GM23338 (cell line): Measurements from ENCODE around the gene CACNA1C. TPM values are rescaled to one million over a fixed set of nuclear protein-coding genes. Genes with fewer than 3 reads are reported as not detected.

Experiments
- ATAC-seq: fragments of 200-7000 bp; cut with Tn5 transposase; 3 replicates; pipeline ENCODE4 v1.9.1; 2020
- DNase-seq: peaks from one replicate; pipeline ENCODE4 v3.0.0-alpha.2; 2015; ENCODE audit warnings: low spot score
- H2AFZ ChIP-seq: fragments of 200-600 bp; sonication (generic); 2 replicates; pipeline ENCODE4 v1.8.0; 2016; ENCODE audit warnings: antibody characterized with exemption, mild to moderate bottlenecking, moderate library complexity
- H3F3A ChIP-seq: fragments of 200-600 bp; sonication (generic); replicated peaks from 2 replicates; pipeline ENCODE4 v1.8.0; 2017; ENCODE audit warnings: antibody characterized with exemption, mixed run types, low read depth
- H3K27ac ChIP-seq: fragments of 200-600 bp; sonication (generic); 2 replicates; pipeline ENCODE4 v1.6.1; 2016; ENCODE audit warnings: low read depth
- H3K27me3 ChIP-seq: fragments of 200-600 bp; sonication (generic); 2 replicates; pipeline ENCODE4 v1.8.0; 2016; ENCODE audit warnings: mild to moderate bottlenecking, mixed run types, moderate library complexity; ENCODE audit not compliant: insufficient read depth
- H3K36me3 ChIP-seq: fragments of 200-600 bp; sonication (generic); 2 replicates; pipeline ENCODE4 v1.8.0; 2016; ENCODE audit warnings: mild to moderate bottlenecking; ENCODE audit not compliant: insufficient read depth
- H3K4me1 ChIP-seq: fragments of 200-600 bp; sonication (generic); 2 replicates; pipeline ENCODE4 v1.8.0; 2016; ENCODE audit warnings: mild to moderate bottlenecking, moderate library complexity; ENCODE audit not compliant: insufficient read depth
- H3K4me2 ChIP-seq: fragments of 200-600 bp; sonication (generic); 2 replicates; pipeline ENCODE4 v1.7.1; 2017; ENCODE audit warnings: mixed run types
- H3K4me3 ChIP-seq: fragments of 200-600 bp; sonication (generic); 2 replicates; pipeline ENCODE4 v1.6.1; 2016; ENCODE audit warnings: mixed run types
- H3K79me2 ChIP-seq: fragments of 200-600 bp; sonication (generic); replicated peaks from 2 replicates; pipeline ENCODE4 v1.8.0; 2017; ENCODE audit warnings: mild to moderate bottlenecking; ENCODE audit not compliant: insufficient read depth
- H3K9me2 ChIP-seq: fragments of 200-600 bp; sonication (generic); 2 replicates; pipeline ENCODE4 v1.8.0; 2017; ENCODE audit not compliant: insufficient read depth
- H4K20me1 ChIP-seq: fragments of 200-600 bp; sonication (generic); replicated peaks from 2 replicates; pipeline ENCODE4 v1.8.0; 2017; ENCODE audit warnings: mild to moderate bottlenecking; ENCODE audit not compliant: insufficient read depth
- H3K27ac Mint-ChIP-seq: 2 replicates; pipeline ENCODE4 v1.8.0; 2020; ENCODE audit warnings: inconsistent platforms, mild to moderate bottlenecking, moderate library complexity, mixed read lengths
- H3K27me3 Mint-ChIP-seq: 3 replicates; pipeline ENCODE4 v1.8.0; 2022; ENCODE audit warnings: low read depth, mild to moderate bottlenecking, moderate library complexity, mixed read lengths, inconsistent platforms; ENCODE audit not compliant: insufficient read depth, poor library complexity
- H3K36me3 Mint-ChIP-seq: 3 replicates; pipeline ENCODE4 v1.8.0; 2021; ENCODE audit warnings: low read depth, mild to moderate bottlenecking, inconsistent platforms, moderate library complexity, mixed read lengths
- H3K4me1 Mint-ChIP-seq: 3 replicates; pipeline ENCODE4 v1.8.0; 2020; ENCODE audit warnings: mild to moderate bottlenecking, inconsistent platforms, mixed read lengths
- H3K4me3 Mint-ChIP-seq: 3 replicates; pipeline ENCODE4 v1.8.0; 2021; ENCODE audit warnings: moderate library complexity, mild to moderate bottlenecking, inconsistent platforms, mixed read lengths
- H3K9me3 Mint-ChIP-seq: 3 replicates; pipeline ENCODE4 v1.8.0; 2020; ENCODE audit warnings: moderate library complexity, mild to moderate bottlenecking, inconsistent platforms, mixed read lengths
- CREB1 ChIP-seq: fragments of 250-450 bp; sonication (Bioruptor Pico); IDR thresholded peaks from 2 replicates; pipeline ENCODE4 v1.5.0; 2020; ENCODE audit warnings: low read depth, mild to moderate bottlenecking, moderate library complexity
- CTCF ChIP-seq, 2 experiments: fragments of 200-600 bp in 1 of 2; sonication (generic) in 1 of 2; conservative IDR thresholded peaks; 2 replicates each; pipeline versions ENCODE4 v1.5.1 to v1.6.1; 2016 to 2017; ENCODE audit warnings: antibody characterized with exemption in 2 of 2, low read depth in 2 of 2, mild to moderate bottlenecking in 2 of 2, moderate library complexity in 1 of 2
- EZH2 ChIP-seq: fragments of 200-600 bp; sonication (generic); IDR thresholded peaks from one replicate; pipeline ENCODE4 v1.8.0; 2017; ENCODE audit warnings: antibody characterized with exemption, mild to moderate bottlenecking, low read depth; ENCODE audit not compliant: unreplicated experiment
- JUNB ChIP-seq: IDR thresholded peaks from one replicate; pipeline ENCODE4 v1.6.1; 2016; ENCODE audit warnings: antibody characterized with exemption; ENCODE audit not compliant: unreplicated experiment
- NANOG ChIP-seq: IDR thresholded peaks from 2 replicates; pipeline ENCODE4 v1.6.1; 2016; ENCODE audit warnings: antibody characterized with exemption, borderline replicate concordance
- STAT1 ChIP-seq: IDR thresholded peaks from one replicate; pipeline ENCODE4 v1.6.1; 2016; ENCODE audit warnings: antibody characterized with exemption; ENCODE audit not compliant: unreplicated experiment
- ZNF331 ChIP-seq: fragments of 250-450 bp; sonication (Bioruptor Pico); IDR thresholded peaks from 2 replicates; pipeline ENCODE4 v1.5.0; 2020; ENCODE audit warnings: low read depth, mild to moderate bottlenecking, moderate library complexity
- polyA plus RNA-seq: library from polyadenylated mRNA; unstranded; fragments of >200 nt; fragmentation: Nextera tagmentation; extraction: Ambion mirVana; gene quantifications from 2 replicates; pipeline ENCODE4 v1.2.1, GENCODE V29; 2016
- total RNA-seq: library from RNA; depleted of rRNA; stranded (reverse); fragments of >200 nt; shearing (Covaris generic); gene quantifications from 2 replicates; pipeline ENCODE4 v1.2.3, GENCODE V29; 2014
- TF ChIP-seq, protein P1 (sequence below): IDR thresholded peaks from one replicate; pipeline ENCODE4 v1.6.1; 2018; ENCODE audit warnings: antibody characterized with exemption; ENCODE audit not compliant: unreplicated experiment

Gene CACNA1C
- total and polyA plus RNA-seq, 2 experiments from 2014 or later, result 0.78 to 2.1 TPM

- H2AFZ ChIP-seq, result peak overlapping the region; percentile 96
- no peak for ATAC-seq
Measured at GRCh38 chr12:2054091-2055018, 1.6 kb downstream of the CACNA1C start.

GRCh38 chr12:2057041-2057794 is 4.4 kb downstream of the CACNA1C start:
- no peak overlapping the region for H3K27ac Mint-ChIP-seq
- Histone ChIP-seq H2AFZ (peak overlapping the region; percentile 67; the same call in 1 of the 2 replicates), H3K4me3 (no peak overlapping the region), H3K36me3 (no peaks in the 10 kb centered on the region; the same call in 1 of the 2 replicates), H3K27ac (no peak overlapping the region), H3K9me2 (no peaks in the 10 kb centered on the region), H3K79me2 (no peaks in the 10 kb centered on the region), H3K4me1 (peaks cover 19% of the 10 kb centered on the region), H3K4me2 (no peak overlapping the region), H3F3A (peaks cover 3% of the 10 kb centered on the region; the same call in 1 of the 2 replicates), H4K20me1 (no peaks in the 10 kb centered on the region), H3K27me3 (peaks cover 42% of the 10 kb centered on the region)
- H3K9me3 Mint-ChIP-seq, result no peaks in the 10 kb centered on the region; the same call in 2 of the 3 replicates
- H3K4me3 Mint-ChIP-seq, result no peak overlapping the region
- peaks cover 33% of the 10 kb centered on the region for H3K27me3 Mint-ChIP-seq
- DNase-seq (peak; percentile 97), ATAC-seq (peak; percentile 80)
- H3K4me1 Mint-ChIP-seq, result peaks cover 30% of the 10 kb centered on the region
- TF ChIP-seq, protein P1, sequence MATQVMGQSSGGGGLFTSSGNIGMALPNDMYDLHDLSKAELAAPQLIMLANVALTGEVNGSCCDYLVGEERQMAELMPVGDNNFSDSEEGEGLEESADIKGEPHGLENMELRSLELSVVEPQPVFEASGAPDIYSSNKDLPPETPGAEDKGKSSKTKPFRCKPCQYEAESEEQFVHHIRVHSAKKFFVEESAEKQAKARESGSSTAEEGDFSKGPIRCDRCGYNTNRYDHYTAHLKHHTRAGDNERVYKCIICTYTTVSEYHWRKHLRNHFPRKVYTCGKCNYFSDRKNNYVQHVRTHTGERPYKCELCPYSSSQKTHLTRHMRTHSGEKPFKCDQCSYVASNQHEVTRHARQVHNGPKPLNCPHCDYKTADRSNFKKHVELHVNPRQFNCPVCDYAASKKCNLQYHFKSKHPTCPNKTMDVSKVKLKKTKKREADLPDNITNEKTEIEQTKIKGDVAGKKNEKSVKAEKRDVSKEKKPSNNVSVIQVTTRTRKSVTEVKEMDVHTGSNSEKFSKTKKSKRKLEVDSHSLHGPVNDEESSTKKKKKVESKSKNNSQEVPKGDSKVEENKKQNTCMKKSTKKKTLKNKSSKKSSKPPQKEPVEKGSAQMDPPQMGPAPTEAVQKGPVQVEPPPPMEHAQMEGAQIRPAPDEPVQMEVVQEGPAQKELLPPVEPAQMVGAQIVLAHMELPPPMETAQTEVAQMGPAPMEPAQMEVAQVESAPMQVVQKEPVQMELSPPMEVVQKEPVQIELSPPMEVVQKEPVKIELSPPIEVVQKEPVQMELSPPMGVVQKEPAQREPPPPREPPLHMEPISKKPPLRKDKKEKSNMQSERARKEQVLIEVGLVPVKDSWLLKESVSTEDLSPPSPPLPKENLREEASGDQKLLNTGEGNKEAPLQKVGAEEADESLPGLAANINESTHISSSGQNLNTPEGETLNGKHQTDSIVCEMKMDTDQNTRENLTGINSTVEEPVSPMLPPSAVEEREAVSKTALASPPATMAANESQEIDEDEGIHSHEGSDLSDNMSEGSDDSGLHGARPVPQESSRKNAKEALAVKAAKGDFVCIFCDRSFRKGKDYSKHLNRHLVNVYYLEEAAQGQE, result no peak
- TF ChIP-seq ZNF331 (no peak), CTCF (conservative IDR thresholded peaks at IDR 0.05; ENCODE audit: low read depth in 2 of 2) (peak; percentile 93 to 99), JUNB (no peak), NANOG (no peak), CREB1 (CRISPR knock-in tag) (no peak)
- no peaks in the 10 kb centered on the region; the same call in 2 of the 3 replicates for H3K36me3 Mint-ChIP-seq

More at GRCh38 chr12:2054091-2055018, 1.6 kb downstream of the CACNA1C start:
- peaks cover 38% of the 10 kb centered on the region for H3K4me1 ChIP-seq
- peaks cover 7% of the 10 kb centered on the region for H3F3A ChIP-seq
- peaks cover 54% of the 10 kb centered on the region for H3K4me1 Mint-ChIP-seq
- no peaks in the 10 kb centered on the region for H3K9me2 ChIP-seq
- H4K20me1 ChIP-seq, result no peaks in the 10 kb centered on the region
- no peak overlapping the region for H3K27ac ChIP-seq
- TF ChIP-seq EZH2 (peak; percentile 65), STAT1 (no peak)
- H3K9me3 Mint-ChIP-seq, result peaks cover 2% of the 10 kb centered on the region; the same call in 2 of the 3 replicates
- H3K36me3 Mint-ChIP-seq, result no peaks in the 10 kb centered on the region; the same call in 2 of the 3 replicates
- H3K27me3 Mint-ChIP-seq, result peaks cover 49% of the 10 kb centered on the region
- H3K4me3 Mint-ChIP-seq, result peak overlapping the region; percentile 83
- peak overlapping the region; percentile 86 for H3K4me3 ChIP-seq
- H3K27ac Mint-ChIP-seq, result no peak overlapping the region
- H3K79me2 ChIP-seq, result no peaks in the 10 kb centered on the region
- H3K36me3 ChIP-seq, result no peaks in the 10 kb centered on the region
- H3K27me3 ChIP-seq, result peaks cover 64% of the 10 kb centered on the region
- peak overlapping the region; percentile 97 for H3K4me2 ChIP-seq
- peak; percentile 41 for DNase-seq
